B cell (primary cell): ENCODE measurements around the gene UTP11. TPM values are rescaled to one million over a fixed set of nuclear protein-coding genes. Genes with fewer than 3 reads are reported as not detected.
"Not testable (repeated sequence)": the region's sequence is repeated elsewhere in the genome, so short reads cannot be mapped to it uniquely, and the experiment has no call there.

ENCODE experiments used
- ATAC-seq: fragments of 200-7000 bp; cut with Tn5 transposase; one replicate; pipeline ENCODE4 v1.10.0; 2021; ENCODE audit warnings: low read depth, mild to moderate bottlenecking, moderate number of reproducible peaks, moderate library complexity
- CTCF ChIA-PET: fragments of 350-600 bp; sonication (Branson Sonifier 250); formaldehyde crosslinking; loops from one replicate; lab custom pipeline; 2021; ENCODE audit warnings: antibody characterized with exemption, inconsistent platforms; lab: Charles Lee
- POLR2A ChIA-PET: fragments of 350-600 bp; sonication (Branson Sonifier 250); formaldehyde crosslinking; loops from one replicate; lab custom pipeline; 2021; ENCODE audit warnings: antibody characterized with exemption; lab: Charles Lee
- DNase-seq: peaks from one replicate; pipeline ENCODE4 v3.0.0; 2013
- H2AFZ ChIP-seq: 2 replicates; pipeline ENCODE4 v1.6.1; 2012; ENCODE audit warnings: mild to moderate bottlenecking, low read depth, low read length; ENCODE audit not compliant: insufficient read depth, poor library complexity, severe bottlenecking
- H3K27ac ChIP-seq, 2 donors: 1 replicate in 1 of 2; 2 replicates in 1 of 2; pipeline ENCODE4 v1.5.1; 2012 to 2013; ENCODE audit warnings: low read length in 2 of 2, mild to moderate bottlenecking in 2 of 2, moderate library complexity in 1 of 2
- H3K27me3 ChIP-seq, 4 experiments: fragments of 200-600 bp in 1 of 4; sonication (generic) in 1 of 4; replicated peaks in 1 of 4; 1 replicate in 2 of 4; 2 replicates in 2 of 4; pipeline versions ENCODE4 v1.6.1 to v1.7.0; 2013 to 2016; ENCODE audit warnings: low read length in 3 of 4, mild to moderate bottlenecking in 2 of 4, mixed read lengths in 1 of 4, moderate library complexity in 1 of 4; ENCODE audit not compliant: insufficient read depth in 4 of 4, control insufficient read depth in 3 of 4; ENCODE audit errors: control extremely low read depth in 1 of 4
- H3K36me3 ChIP-seq, 2 experiments: replicated peaks in 1 of 2; 1 replicate in 1 of 2; 2 replicates in 1 of 2; pipeline versions ENCODE4 v1.6.1 to v1.7.1; 2013; ENCODE audit warnings: low read length in 1 of 2; ENCODE audit not compliant: insufficient read depth in 2 of 2, control insufficient read depth in 1 of 2; ENCODE audit errors: control extremely low read depth in 1 of 2, extremely low read depth in 1 of 2
- H3K4me1 ChIP-seq, 2 donors: fragments of 200-600 bp in 1 of 2; sonication (generic) in 1 of 2; 1 replicate in 1 of 2; 2 replicates in 1 of 2; pipeline versions ENCODE4 v1.5.1 to v1.6.1; 2013 to 2017; ENCODE audit warnings: low read length in 2 of 2; ENCODE audit not compliant: control insufficient read depth in 2 of 2, insufficient read depth in 2 of 2
- H3K4me2 ChIP-seq: replicated peaks from 2 replicates; pipeline ENCODE3; 2012; ENCODE audit warnings: mild to moderate bottlenecking, low read depth, low read length; ENCODE audit not compliant: poor library complexity, severe bottlenecking
- H3K4me3 ChIP-seq, 5 experiments: fragments of 200-600 bp in 1 of 5; sonication (generic) in 1 of 5; 1 replicate in 3 of 5; 2 replicates in 2 of 5; pipeline versions ENCODE4 v1.5.1 to v1.7.0; 2011 to 2016; ENCODE audit warnings: low read length in 4 of 5, mild to moderate bottlenecking in 4 of 5, low read depth in 2 of 5, control low read depth in 1 of 5, moderate library complexity in 1 of 5; ENCODE audit not compliant: insufficient read depth in 1 of 5; ENCODE audit errors: control extremely low read depth in 1 of 5, extremely low read depth in 1 of 5
- H3K79me2 ChIP-seq: fragments of 200-600 bp; sonication (generic); one replicate; pipeline ENCODE4 v1.6.0; 2016; ENCODE audit warnings: low read length; ENCODE audit not compliant: control insufficient read depth, insufficient read depth
- H3K9ac ChIP-seq: fragments of 200-600 bp; sonication (generic); 2 replicates; pipeline ENCODE4 v1.6.1; 2017; ENCODE audit warnings: mild to moderate bottlenecking, low read length, moderate library complexity
- H3K9me3 ChIP-seq, 3 donors: one replicate each; pipeline versions ENCODE4 v1.6.1 to v1.7.1; 2013; ENCODE audit warnings: low read length in 2 of 3; ENCODE audit not compliant: control insufficient read depth in 2 of 3, insufficient read depth in 1 of 3; ENCODE audit errors: control extremely low read depth in 1 of 3
- H4K20me1 ChIP-seq: 2 replicates; pipeline ENCODE4 v1.6.0; 2012; ENCODE audit warnings: mild to moderate bottlenecking, low read length; ENCODE audit not compliant: insufficient read depth, control insufficient read depth, poor library complexity, severe bottlenecking
- H3K27ac Mint-ChIP-seq: one replicate; pipeline ENCODE4 v1.8.0; 2021; ENCODE audit warnings: mixed read lengths
- H3K27me3 Mint-ChIP-seq: one replicate; pipeline ENCODE4 v1.8.0; 2021; ENCODE audit warnings: mixed read lengths
- H3K4me1 Mint-ChIP-seq: one replicate; pipeline ENCODE4 v1.8.0; 2021; ENCODE audit warnings: mixed read lengths
- H3K4me3 Mint-ChIP-seq: one replicate; pipeline ENCODE4 v1.8.0; 2021; ENCODE audit warnings: mixed read lengths
- H3K9me3 Mint-ChIP-seq: one replicate; pipeline ENCODE4 v1.8.0; 2022; ENCODE audit warnings: mixed read lengths; ENCODE audit not compliant: insufficient read depth
- CTCF ChIP-seq: fragments of 200-600 bp; IDR thresholded peaks from one replicate; pipeline ENCODE4 v1.8.0; 2022; ENCODE audit warnings: antibody characterized with exemption, mild to moderate bottlenecking
- EZH2 ChIP-seq: IDR thresholded peaks from 2 replicates; pipeline ENCODE4 v1.6.1; 2012; ENCODE audit warnings: borderline replicate concordance, low read depth, mild to moderate bottlenecking, moderate library complexity, low read length; ENCODE audit not compliant: insufficient read depth, poor library complexity, severe bottlenecking
- WGBS: methylation state at CpG from one replicate; pipeline ENCODE4 v1.1.5; 2013; ENCODE audit warnings: missing lambda C conversion rate; ENCODE audit not compliant: insufficient coverage; 5-methylcytosine and 5-hydroxymethylcytosine counted together
- intact Hi-C: fragments of 100-400 bp; cut with micrococcal nuclease; formaldehyde crosslinking; loops from one replicate; pipeline ENCODE4 v1.10.0; 2022
- polyA plus RNA-seq: library from polyadenylated mRNA; depleted of rRNA; stranded (reverse); fragments of >200 nt; gene quantifications from 2 replicates; pipeline ENCODE4 v1.2.3, GENCODE V29; 2012
- total RNA-seq, 2 donors: library from RNA; stranded (reverse); fragments of 120-200 nt in 1 of 2; gene quantifications; 1 replicate in 1 of 2; 2 replicates in 1 of 2; pipeline versions ENCODE4 v1.2.3 to v1.2.4, GENCODE V29; 2013 to 2022

Gene UTP11
- total and polyA plus RNA-seq, 2 donors (not counting 1 experiment from before 2014, with no cell fraction given) = 6.0 to 16.8 TPM

- ChIA-PET POLR2A (no interaction called here), CTCF (interaction anchor here (1.3 kb wide), 1 partner anchor 16 kb away, joined by 3 read pairs; no protein-coding TSS in a partner anchor)
- no peak overlapping the region for H2AFZ ChIP-seq
- TF ChIP-seq EZH2 = no peak
- TF ChIP-seq CTCF = no peak
- ATAC-seq (no peak), DNase-seq (no peak)
- Mint-ChIP-seq H3K4me3 (no peak overlapping the region), H3K9me3 (no peaks in the 10 kb centered on the region), H3K27ac (no peak overlapping the region), H3K4me1 (no peaks in the 10 kb centered on the region), H3K27me3 (no peaks in the 10 kb centered on the region)
- H3K27ac ChIP-seq = no peak overlapping the region
- intact Hi-C loops = no loop called here
- no peaks in the 10 kb centered on the region for H3K4me1 ChIP-seq
- no peak overlapping the region for H3K9ac ChIP-seq
- H3K36me3 ChIP-seq = peaks cover 10 to 54% of the 10 kb centered on the region in 2 experiments
- H3K4me3 ChIP-seq = no peak overlapping the region
- no peaks in the 10 kb centered on the region for H4K20me1 ChIP-seq
- no peaks in the 10 kb centered on the region for H3K79me2 ChIP-seq
- no peaks in the 10 kb centered on the region for H3K9me3 ChIP-seq
- no peak overlapping the region for H3K4me2 ChIP-seq
- WGBS = no CpG with 5 or more reads among the region's 4 CpGs
- no peaks in the 10 kb centered on the region for H3K27me3 ChIP-seq
Observed at GRCh38 chr1:37965301-37965700, 47.2 kb upstream of the UTP11 start.

- H3K36me3 ChIP-seq = peaks cover 11 to 50% of the 10 kb centered on the region in 2 experiments
- H3K9me3 ChIP-seq, CTCF ChIA-PET, H3K4me2 ChIP-seq, H3K4me3 ChIP-seq, H3K27ac ChIP-seq, H3K9ac ChIP-seq, POLR2A ChIA-PET, H3K9me3 Mint-ChIP-seq, H3K4me1 Mint-ChIP-seq, DNase-seq, H3K79me2 ChIP-seq, ATAC-seq, H4K20me1 ChIP-seq, H3K4me3 Mint-ChIP-seq, H3K27me3 Mint-ChIP-seq, H2AFZ ChIP-seq, intact Hi-C loops, H3K27ac Mint-ChIP-seq, H3K27me3 ChIP-seq, H3K4me1 ChIP-seq: not testable (repeated sequence)
- WGBS = no CpG with 5 or more reads among the region's 5 CpGs
Observed at GRCh38 chr1:37973684-37974083, 38.9 kb upstream of the UTP11 start.
